CD14-positive monocyte (primary cell): Measurements from ENCODE around the gene LRPPRC. TPM values are rescaled to one million over a fixed set of nuclear protein-coding genes. Genes with fewer than 3 reads are reported as not detected.
A peak's percentile ranks its signal among the peaks of the same experiment; 100 is the strongest.

Experiments
- DNase-seq, 3 donors: peaks; one replicate each; pipeline ENCODE4 v3.0.0-alpha.2; 2011 to 2022
- H2AFZ ChIP-seq: 2 replicates; pipeline ENCODE4 v1.6.0; 2012; ENCODE audit warnings: mild to moderate bottlenecking, low read depth, low read length, inconsistent platforms; ENCODE audit not compliant: insufficient read depth, poor library complexity, severe bottlenecking
- H3K27ac ChIP-seq, 2 donors: 1 replicate in 1 of 2; 2 replicates in 1 of 2; pipeline ENCODE4 v1.5.1; 2012 to 2013; ENCODE audit warnings: low read length in 2 of 2, control low read depth in 1 of 2, inconsistent platforms in 1 of 2, low read depth in 1 of 2, mild to moderate bottlenecking in 1 of 2
- H3K27me3 ChIP-seq, 2 donors: one replicate each; pipeline versions ENCODE4 v1.6.0 to v1.6.1; 2011 to 2013; ENCODE audit warnings: low read length in 2 of 2; ENCODE audit not compliant: control insufficient read depth in 2 of 2, insufficient read depth in 2 of 2
- H3K36me3 ChIP-seq, 2 donors: replicated peaks in 1 of 2; 1 replicate in 1 of 2; 2 replicates in 1 of 2; pipeline versions ENCODE4 v1.5.1 to v1.6.1; 2012 to 2013; ENCODE audit warnings: low read length in 2 of 2, control low read depth in 1 of 2, inconsistent platforms in 1 of 2, mild to moderate bottlenecking in 1 of 2; ENCODE audit not compliant: insufficient read depth in 2 of 2, control insufficient read depth in 1 of 2
- H3K4me1 ChIP-seq, 2 donors: 1 replicate in 1 of 2; 2 replicates in 1 of 2; pipeline versions ENCODE4 v1.5.1 to v1.6.1; 2012 to 2013; ENCODE audit warnings: low read length in 2 of 2, control low read depth in 1 of 2, inconsistent platforms in 1 of 2, mild to moderate bottlenecking in 1 of 2, moderate library complexity in 1 of 2; ENCODE audit not compliant: insufficient read depth in 2 of 2, control insufficient read depth in 1 of 2
- H3K4me2 ChIP-seq: replicated peaks from 2 replicates; pipeline ENCODE3; 2012; ENCODE audit warnings: low read length, moderate library complexity, mild to moderate bottlenecking; ENCODE audit not compliant: poor library complexity, severe bottlenecking; ENCODE audit errors: extremely low read depth
- H3K4me3 ChIP-seq, 3 experiments: fragments of 200-600 bp in 1 of 3; sonication (generic) in 1 of 3; replicated peaks in 1 of 3; 1 replicate in 2 of 3; 2 replicates in 1 of 3; pipeline ENCODE4 v1.5.1; 2011 to 2013; ENCODE audit warnings: low read length in 3 of 3, mild to moderate bottlenecking in 3 of 3, control low read depth in 2 of 3, low read depth in 2 of 3, inconsistent platforms in 1 of 3, moderate library complexity in 1 of 3
- H3K79me2 ChIP-seq: 2 replicates; pipeline ENCODE4 v1.6.0; 2012; ENCODE audit warnings: mild to moderate bottlenecking, control low read depth, inconsistent platforms, low read length, moderate library complexity; ENCODE audit not compliant: insufficient read depth
- H3K9ac ChIP-seq: 2 replicates; pipeline ENCODE4 v1.6.0; 2017; ENCODE audit warnings: low read length, mild to moderate bottlenecking; ENCODE audit not compliant: insufficient read depth, poor library complexity, severe bottlenecking
- H3K9me3 ChIP-seq, 2 donors: replicated peaks in 1 of 2; 1 replicate in 1 of 2; 2 replicates in 1 of 2; pipeline versions ENCODE4 v1.5.1 to v1.6.1; 2012 to 2013; ENCODE audit warnings: low read length in 2 of 2, control low read depth in 1 of 2; ENCODE audit not compliant: control insufficient read depth in 1 of 2, insufficient read depth in 1 of 2
- H4K20me1 ChIP-seq: 2 replicates; pipeline ENCODE4 v1.6.0; 2012; ENCODE audit warnings: mild to moderate bottlenecking, low read length, control low read depth, moderate library complexity; ENCODE audit not compliant: insufficient read depth
- H3K27ac Mint-ChIP-seq, 7 donors: one replicate each; pipeline ENCODE4 v1.8.0; 2020; ENCODE audit warnings: mild to moderate bottlenecking in 7 of 7, mixed read lengths in 7 of 7, moderate library complexity in 6 of 7, inconsistent platforms in 2 of 7
- H3K27me3 Mint-ChIP-seq, 3 donors: one replicate each; pipeline ENCODE4 v1.8.0; 2021 to 2022; ENCODE audit warnings: low read depth in 3 of 3, mild to moderate bottlenecking in 3 of 3, mixed read lengths in 3 of 3, moderate library complexity in 3 of 3, inconsistent platforms in 1 of 3
- H3K36me3 Mint-ChIP-seq, 2 donors: one replicate each; pipeline ENCODE4 v1.8.0; 2020; ENCODE audit warnings: mixed read lengths in 2 of 2, inconsistent platforms in 1 of 2, mild to moderate bottlenecking in 1 of 2
- H3K4me1 Mint-ChIP-seq: one replicate; pipeline ENCODE4 v1.8.0; 2020; ENCODE audit warnings: mild to moderate bottlenecking, mixed read lengths
- H3K4me3 Mint-ChIP-seq, 2 donors: one replicate each; pipeline ENCODE4 v1.8.0; 2020; ENCODE audit warnings: mild to moderate bottlenecking in 2 of 2, mixed read lengths in 2 of 2, moderate library complexity in 1 of 2
- H3K9me3 Mint-ChIP-seq, 7 donors: one replicate each; pipeline ENCODE4 v1.8.0; 2020 to 2022; ENCODE audit warnings: mixed read lengths in 7 of 7, mild to moderate bottlenecking in 6 of 7, moderate library complexity in 6 of 7, inconsistent platforms in 2 of 7
- WGBS: methylation state at CpG from one replicate; pipeline ENCODE4 v1.1.5; 2013; ENCODE audit warnings: missing lambda C conversion rate; ENCODE audit not compliant: insufficient coverage; 5-methylcytosine and 5-hydroxymethylcytosine counted together
- intact Hi-C, 2 donors: fragments of 100-400 bp; cut with micrococcal nuclease; formaldehyde crosslinking; loops; one replicate each; pipeline versions ENCODE4 v1.15.0 to v1.15.1; 2023
- polyA plus RNA-seq, 3 donors: library from polyadenylated mRNA; depleted of rRNA in 1 of 3; unstranded in 2 of 3; stranded (reverse) in 1 of 3; fragments of 300-500 nt in 2 of 3; fragments of >200 nt in 1 of 3; fragmentation: Illumina TruSeq in 2 of 3; gene quantifications; 1 replicate in 2 of 3; 2 replicates in 1 of 3; pipeline ENCODE4 v1.2.3, GENCODE V29; 2012 to 2021
- TF ChIP-seq, protein P1 (sequence below): fragments of 200-600 bp; IDR thresholded peaks from one replicate; pipeline ENCODE4 v1.8.0; 2022; ENCODE audit warnings: antibody characterized with exemption, mild to moderate bottlenecking

Gene LRPPRC
- polyA plus RNA-seq, 3 donors: 15.5 to 25.0 (median 24.8) TPM

DNA sequence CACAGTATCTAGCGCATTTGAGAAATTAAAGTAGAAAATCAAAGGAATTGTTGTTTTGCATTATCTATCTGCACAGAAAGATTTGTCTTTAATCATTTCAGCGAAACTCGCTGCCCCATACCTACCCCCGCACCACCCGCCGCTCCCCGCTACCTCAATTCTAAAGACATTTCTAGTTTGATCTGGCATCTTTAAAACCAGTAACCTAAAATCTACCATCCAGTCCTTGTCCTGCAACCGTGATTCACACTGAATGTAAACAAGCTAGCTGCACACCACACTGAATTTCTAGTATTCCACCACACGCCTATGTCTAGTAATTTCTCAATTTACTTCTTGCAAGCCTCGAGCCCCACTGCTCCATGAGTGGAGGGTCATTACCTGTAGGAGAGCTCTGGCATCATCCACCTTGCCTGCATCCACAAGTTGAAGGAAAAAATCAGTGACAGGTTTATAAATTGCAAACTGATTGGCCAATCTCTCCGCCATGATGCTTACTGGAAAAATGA lies 96.9 kb downstream of the LRPPRC start:
- Histone ChIP-seq H3K4me1 (no peaks in the 10 kb centered on the region), H3K4me2 (no peak overlapping the region), H3K27me3 (no peaks in the 10 kb centered on the region), H4K20me1 (no peaks in the 10 kb centered on the region), H3K9ac (no peak overlapping the region), H3K27ac (no peak overlapping the region), H3K79me2 (no peaks in the 10 kb centered on the region), H3K36me3 (peaks cover 67 to 96% of the 10 kb centered on the region in 2 donors), H2AFZ (no peak overlapping the region), H3K4me3 (no peak overlapping the region), H3K9me3 (no peaks in the 10 kb centered on the region)
- TF ChIP-seq, protein P1, sequence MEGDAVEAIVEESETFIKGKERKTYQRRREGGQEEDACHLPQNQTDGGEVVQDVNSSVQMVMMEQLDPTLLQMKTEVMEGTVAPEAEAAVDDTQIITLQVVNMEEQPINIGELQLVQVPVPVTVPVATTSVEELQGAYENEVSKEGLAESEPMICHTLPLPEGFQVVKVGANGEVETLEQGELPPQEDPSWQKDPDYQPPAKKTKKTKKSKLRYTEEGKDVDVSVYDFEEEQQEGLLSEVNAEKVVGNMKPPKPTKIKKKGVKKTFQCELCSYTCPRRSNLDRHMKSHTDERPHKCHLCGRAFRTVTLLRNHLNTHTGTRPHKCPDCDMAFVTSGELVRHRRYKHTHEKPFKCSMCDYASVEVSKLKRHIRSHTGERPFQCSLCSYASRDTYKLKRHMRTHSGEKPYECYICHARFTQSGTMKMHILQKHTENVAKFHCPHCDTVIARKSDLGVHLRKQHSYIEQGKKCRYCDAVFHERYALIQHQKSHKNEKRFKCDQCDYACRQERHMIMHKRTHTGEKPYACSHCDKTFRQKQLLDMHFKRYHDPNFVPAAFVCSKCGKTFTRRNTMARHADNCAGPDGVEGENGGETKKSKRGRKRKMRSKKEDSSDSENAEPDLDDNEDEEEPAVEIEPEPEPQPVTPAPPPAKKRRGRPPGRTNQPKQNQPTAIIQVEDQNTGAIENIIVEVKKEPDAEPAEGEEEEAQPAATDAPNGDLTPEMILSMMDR: no peak
- peaks cover 64 to 71% of the 10 kb centered on the region in 2 donors for H3K36me3 Mint-ChIP-seq
- DNase-seq: no peak
- no peaks in the 10 kb centered on the region for H3K27me3 Mint-ChIP-seq
- WGBS: 99% methylated on average over 8 of the region's 11 CpGs
- H3K27ac Mint-ChIP-seq: peak overlapping the region in 1 of 7 donors; percentile 4
- H3K4me3 Mint-ChIP-seq: no peak overlapping the region
- no peaks in the 10 kb centered on the region for H3K4me1 Mint-ChIP-seq
- intact Hi-C loops: no loop called here
- H3K9me3 Mint-ChIP-seq: no peaks in the 10 kb centered on the region

DNA sequence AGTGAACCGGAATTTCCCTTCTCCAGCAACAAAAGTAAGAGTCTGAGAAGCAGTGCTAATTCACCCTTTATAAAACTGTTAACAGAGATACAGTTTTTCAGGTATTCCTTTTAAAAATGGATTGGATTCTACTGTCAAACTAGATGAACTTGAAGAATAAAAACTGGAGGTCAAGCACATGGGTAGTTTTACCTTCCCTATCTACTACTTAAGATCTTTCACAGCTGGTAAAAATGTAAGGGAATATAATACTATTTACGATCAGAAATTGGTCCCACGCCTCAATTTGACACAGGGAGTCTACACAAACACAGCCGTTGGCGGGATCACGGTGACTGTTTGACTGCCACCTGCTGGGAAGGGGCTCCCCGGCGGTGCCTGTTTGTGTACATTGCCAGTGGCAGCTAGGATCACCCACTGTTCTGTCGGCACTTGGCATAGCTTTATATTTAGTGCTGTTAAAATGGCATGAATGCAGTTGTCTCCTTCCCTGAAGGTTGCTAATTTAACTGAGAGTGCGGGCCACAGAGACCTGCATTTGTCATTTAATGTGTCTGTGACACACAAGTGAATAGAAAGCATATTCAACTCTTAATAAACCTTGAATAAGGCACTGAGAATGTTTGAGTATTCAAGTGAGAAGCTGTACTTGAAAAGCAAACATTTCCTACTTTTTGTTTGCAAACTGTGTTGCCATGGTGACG lies 97.5 kb downstream of the LRPPRC start:
- Histone ChIP-seq H3K9me3 (no peaks in the 10 kb centered on the region), H3K4me1 (no peaks in the 10 kb centered on the region), H3K36me3 (peaks cover 73 to 98% of the 10 kb centered on the region in 2 donors), H4K20me1 (no peaks in the 10 kb centered on the region), H3K4me2 (no peak overlapping the region), H3K27ac (no peak overlapping the region), H3K9ac (no peak overlapping the region), H3K27me3 (no peaks in the 10 kb centered on the region), H2AFZ (no peak overlapping the region), H3K79me2 (no peaks in the 10 kb centered on the region), H3K4me3 (no peak overlapping the region)
- H3K27ac Mint-ChIP-seq: no peak overlapping the region
- peaks cover 69 to 72% of the 10 kb centered on the region in 2 donors for H3K36me3 Mint-ChIP-seq
- DNase-seq: no peak
- H3K4me3 Mint-ChIP-seq: no peak overlapping the region
- H3K9me3 Mint-ChIP-seq: no peaks in the 10 kb centered on the region
- no peaks in the 10 kb centered on the region for H3K4me1 Mint-ChIP-seq
- H3K27me3 Mint-ChIP-seq: no peaks in the 10 kb centered on the region
- 100% methylated on average over 7 of the region's 11 CpGs for whole genome bisulfite sequencing
- TF ChIP-seq, protein P1: no peak
- intact Hi-C loops: no loop called here
